HEK293T (cell line): ENCODE data around the gene MELK.
"Not testable (repeated sequence)": the region's sequence is repeated elsewhere in the genome, so short reads cannot be mapped to it uniquely, and the experiment has no call there.

ENCODE experiments used
- CTCF ChIA-PET: fragments of 350-600 bp; formaldehyde crosslinking; extraction: SDS; loops from one replicate; lab custom pipeline; 2021; ENCODE audit warnings: antibody characterized with exemption, inconsistent platforms; lab: Yijun Ruan, JAX
- POLR2A ChIA-PET: fragments of 350-600 bp; formaldehyde crosslinking; extraction: SDS; loops from one replicate; lab custom pipeline; 2020; ENCODE audit warnings: antibody characterized with exemption, inconsistent platforms; lab: Yijun Ruan, JAX
- DNase-seq: peaks from one replicate; pipeline ENCODE4 v3.0.0; 2012; ENCODE audit warnings: mixed read lengths; ENCODE audit errors: extremely low spot score
- ARNT ChIP-seq: fragments of 450-650 bp; IDR thresholded peaks from 2 replicates; pipeline ENCODE4 v1.6.1; 2017; ENCODE audit warnings: mild to moderate bottlenecking
- BHLHE40 ChIP-seq: fragments of 450-650 bp; IDR thresholded peaks from 2 replicates; pipeline ENCODE4 v1.6.1; 2016; ENCODE audit warnings: mild to moderate bottlenecking, moderate library complexity, borderline replicate concordance
- CTBP1 ChIP-seq: fragments of 450-650 bp; IDR thresholded peaks from 2 replicates; pipeline ENCODE4 v1.6.1; 2016; ENCODE audit warnings: borderline replicate concordance
- ELF4 ChIP-seq: fragments of 450-650 bp; IDR thresholded peaks from 2 replicates; pipeline ENCODE4 v1.6.1; 2017; ENCODE audit warnings: antibody characterized with exemption
- FOXA1 ChIP-seq: fragments of 450-650 bp; IDR thresholded peaks from 2 replicates; pipeline ENCODE4 v1.6.1; 2016; ENCODE audit warnings: mild to moderate bottlenecking
- FOXK2 ChIP-seq: fragments of 450-650 bp; IDR thresholded peaks from 2 replicates; pipeline ENCODE4 v1.6.1; 2016; ENCODE audit warnings: mild to moderate bottlenecking
- FOXM1 ChIP-seq: fragments of 450-650 bp; IDR thresholded peaks from 2 replicates; pipeline ENCODE4 v1.6.1; 2017; ENCODE audit warnings: mild to moderate bottlenecking, borderline replicate concordance
- HDGF ChIP-seq: fragments of 450-650 bp; IDR thresholded peaks from 2 replicates; pipeline ENCODE4 v1.6.1; 2017; ENCODE audit warnings: antibody characterized with exemption, borderline replicate concordance
- L3MBTL2 ChIP-seq: fragments of 450-650 bp; conservative IDR thresholded peaks from 2 replicates; pipeline ENCODE4 v1.6.1; 2016; ENCODE audit warnings: mild to moderate bottlenecking
- LEF1 ChIP-seq: fragments of 450-650 bp; IDR thresholded peaks from 2 replicates; pipeline ENCODE4 v1.6.1; 2017; ENCODE audit warnings: mild to moderate bottlenecking, borderline replicate concordance
- NFRKB ChIP-seq: fragments of 450-650 bp; IDR thresholded peaks from 2 replicates; pipeline ENCODE4 v1.6.1; 2016; ENCODE audit warnings: mild to moderate bottlenecking, moderate library complexity
- SP1 ChIP-seq: fragments of 450-650 bp; IDR thresholded peaks from 2 replicates; pipeline ENCODE4 v1.6.1; 2017
- SUZ12 ChIP-seq: fragments of 450-650 bp; IDR thresholded peaks from 2 replicates; pipeline ENCODE4 v1.6.1; 2016; ENCODE audit warnings: mild to moderate bottlenecking
- TARDBP ChIP-seq: fragments of 450-650 bp; IDR thresholded peaks from 2 replicates; pipeline ENCODE4 v1.6.1; 2016
- ZNF384 ChIP-seq: fragments of 450-650 bp; IDR thresholded peaks from 2 replicates; pipeline ENCODE4 v1.6.1; 2016
- TF ChIP-seq, protein P1 (sequence below): fragments of 450-650 bp; IDR thresholded peaks from 2 replicates; pipeline ENCODE4 v1.6.1; 2016

The MELK gene

GRCh38 chr9:36551129-36551528, 21.6 kb upstream of the MELK start:
- TF ChIP-seq, protein P1, sequence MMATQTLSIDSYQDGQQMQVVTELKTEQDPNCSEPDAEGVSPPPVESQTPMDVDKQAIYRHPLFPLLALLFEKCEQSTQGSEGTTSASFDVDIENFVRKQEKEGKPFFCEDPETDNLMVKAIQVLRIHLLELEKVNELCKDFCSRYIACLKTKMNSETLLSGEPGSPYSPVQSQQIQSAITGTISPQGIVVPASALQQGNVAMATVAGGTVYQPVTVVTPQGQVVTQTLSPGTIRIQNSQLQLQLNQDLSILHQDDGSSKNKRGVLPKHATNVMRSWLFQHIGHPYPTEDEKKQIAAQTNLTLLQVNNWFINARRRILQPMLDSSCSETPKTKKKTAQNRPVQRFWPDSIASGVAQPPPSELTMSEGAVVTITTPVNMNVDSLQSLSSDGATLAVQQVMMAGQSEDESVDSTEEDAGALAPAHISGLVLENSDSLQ, result no peak
- TF ChIP-seq SUZ12 (no peak), NFRKB (no peak), L3MBTL2 (no peak), ELF4 (no peak), SP1 (no peak), FOXK2 (no peak), ARNT (no peak), FOXM1 (no peak), BHLHE40 (no peak), CTBP1 (no peak), TARDBP (no peak), ZNF384 (no peak), FOXA1 (no peak), LEF1 (no peak), HDGF (no peak)
- CTCF ChIA-PET, result interaction anchor here (0.7 kb wide), 1 partner anchor 43 kb away, joined by 3 read pairs; no protein-coding TSS in a partner anchor
- POLR2A ChIA-PET, result no interaction called here
- DNase-seq, result no peak

DNA sequence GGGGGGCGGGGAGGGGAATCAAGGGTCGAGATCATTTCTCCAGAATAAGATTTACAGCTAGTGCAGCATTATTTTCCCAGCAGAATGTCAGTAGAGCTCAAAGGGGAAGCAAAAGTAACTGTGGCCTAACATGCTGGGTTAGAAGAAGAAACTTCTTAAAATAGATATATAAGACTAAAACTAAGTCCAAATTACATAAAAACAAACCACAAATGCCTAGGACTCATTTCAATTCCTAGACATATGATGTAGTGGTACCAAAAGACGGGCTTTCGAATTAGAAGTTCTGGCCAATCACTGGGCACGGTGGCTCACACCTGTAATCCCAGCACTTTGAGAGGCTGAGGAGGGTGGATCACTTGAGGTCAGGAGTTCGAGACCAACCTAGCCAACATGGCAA, 20.8 kb upstream of the MELK start:
- TF ChIP-seq FOXK2 (no peak), NFRKB (no peak), ZNF384 (no peak), SUZ12 (no peak)
- CTCF ChIA-PET, result no interaction called here
- POLR2A ChIA-PET, result no interaction called here
- no peak for DNase-seq

- CTCF ChIA-PET, result interaction anchor here (0.7 to 1.1 kb wide), 2 partner anchors 152 to 300 kb away, joined by 4 read pairs; no protein-coding TSS in a partner anchor
- POLR2A ChIA-PET, result no interaction called here
- no peak for DNase-seq
- TF ChIP-seq SP1 (no peak), SUZ12 (no peak), FOXK2 (no peak), ELF4 (no peak), L3MBTL2 (no peak)
Measured at GRCh38 chr9:36559036-36559695, 13.5 kb upstream of the MELK start.

GRCh38 chr9:36560771-36561170, 11.9 kb upstream of the MELK start:
- CTCF ChIA-PET, result no interaction called here
- no peak for TF ChIP-seq ELF4
- TF ChIP-seq LEF1, result no peak
- no peak for TF ChIP-seq FOXA1
- TF ChIP-seq, protein P1, result no peak
- TF ChIP-seq NFRKB, result no peak
- no peak for TF ChIP-seq SUZ12
- no peak for TF ChIP-seq L3MBTL2
- DNase-seq, result no peak
- POLR2A ChIA-PET, result no interaction called here

DNA sequence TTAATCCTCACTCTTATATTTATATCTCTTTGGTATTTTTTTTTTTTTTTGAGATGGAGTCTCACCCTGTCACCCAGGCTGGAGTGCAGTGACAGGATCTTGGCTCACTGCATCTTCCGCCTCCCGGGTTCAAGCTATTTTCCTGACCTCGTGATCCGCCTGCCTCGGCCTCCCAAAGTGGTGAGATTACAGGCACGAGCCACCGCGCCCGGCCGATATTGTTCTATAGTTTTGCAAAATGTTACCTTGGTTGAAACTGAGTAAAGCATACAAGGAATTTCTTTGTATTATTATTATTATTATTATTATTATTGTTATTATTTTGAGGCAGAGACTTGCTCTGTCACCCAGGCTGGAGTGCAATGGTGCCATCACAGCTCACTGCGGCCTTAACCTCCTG, 9.9 kb upstream of the MELK start:
- DNase-seq, CTCF ChIA-PET: not testable (repeated sequence)

DNA sequence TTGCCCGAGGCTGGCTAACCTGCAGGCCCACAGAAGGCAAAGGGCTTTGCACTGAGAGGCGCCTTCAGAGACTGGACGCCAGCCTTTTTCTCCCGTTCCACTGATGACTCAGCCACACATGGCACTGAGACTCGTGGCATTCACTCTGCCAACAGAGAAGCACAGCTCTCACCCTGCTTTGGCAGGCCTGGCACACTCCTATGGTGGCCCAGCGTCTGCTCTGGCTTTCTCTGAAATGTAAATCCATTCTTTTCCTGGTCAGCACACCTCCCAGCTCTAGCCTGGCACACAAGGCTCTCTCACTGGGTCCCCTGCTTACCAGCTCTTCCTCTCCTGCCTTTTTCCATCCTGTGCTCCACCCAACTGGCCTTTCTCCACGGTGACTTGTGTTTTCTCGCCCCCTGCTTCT, 5.9 kb upstream of the MELK start:
- CTCF ChIA-PET, result no interaction called here
- POLR2A ChIA-PET, result no interaction called here
- no peak for TF ChIP-seq LEF1
- TF ChIP-seq SUZ12, result no peak
- TF ChIP-seq, protein P1, result no peak
- TF ChIP-seq HDGF, result no peak
- no peak for TF ChIP-seq L3MBTL2
- no peak for TF ChIP-seq FOXM1
- no peak for TF ChIP-seq NFRKB
- no peak for TF ChIP-seq ZNF384
- TF ChIP-seq FOXA1, result no peak
- no peak for TF ChIP-seq TARDBP
- TF ChIP-seq ELF4, result no peak
- no peak for TF ChIP-seq CTBP1
- TF ChIP-seq SP1, result no peak
- no peak for TF ChIP-seq ARNT
- TF ChIP-seq BHLHE40, result no peak
- no peak for DNase-seq

More for the DNA sequence above, 9.9 kb upstream of the MELK start:
- POLR2A ChIA-PET, result not testable (repeated sequence)

GRCh38 chr9:36568681-36569080, 4.0 kb upstream of the MELK start:
- CTCF ChIA-PET, DNase-seq, POLR2A ChIA-PET: not testable (repeated sequence)
